ENCODE results near the gene ARAP3.
A peak's percentile ranks its signal among the peaks of the same experiment; 100 is the strongest.

ARAP3 gene

GRCh38 chr5:141669520-141669919 lies 12.5 kb downstream of the ARAP3 start:
- no peak for DNase-seq

DNA sequence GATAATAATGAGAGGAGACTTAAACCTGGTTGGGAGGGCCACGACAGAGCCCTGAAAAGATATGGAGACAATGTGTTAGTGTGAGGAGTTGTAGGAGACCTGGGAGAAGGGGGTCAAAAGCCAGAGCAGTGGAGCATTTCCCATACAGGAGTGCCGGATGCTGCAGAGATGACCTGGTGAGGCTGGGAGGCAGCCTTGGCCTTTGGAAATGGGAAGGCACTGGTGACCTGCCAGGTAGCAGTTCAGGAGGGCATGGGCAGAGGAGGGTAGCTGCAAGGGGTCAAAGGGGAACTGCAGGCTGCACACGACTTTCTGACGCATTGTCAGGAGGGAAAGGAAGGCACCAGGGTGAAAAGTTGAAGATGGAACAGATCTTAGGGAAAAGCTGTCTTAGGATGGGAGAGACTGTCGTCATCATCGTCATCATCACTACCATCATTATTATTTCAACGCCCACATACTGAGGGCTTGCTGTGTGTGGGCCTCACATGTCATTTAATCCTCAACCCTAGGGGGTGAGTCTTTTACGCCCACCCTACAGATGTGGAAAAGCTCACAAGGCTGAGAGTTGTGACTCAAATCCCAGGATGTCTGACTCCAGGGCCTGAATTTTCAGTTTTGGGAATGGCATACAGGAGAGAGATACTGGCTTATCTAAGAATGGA lies 13.3 kb downstream of the ARAP3 start:
- DNase-seq: no peak

GRCh38 chr5:141665995-141666940 lies 15.8 kb downstream of the ARAP3 start:
- DNase-seq: no peak

GRCh38 chr5:141664733-141665461 lies 17.1 kb downstream of the ARAP3 start:
- peak; percentile 75 for DNase-seq

DNA sequence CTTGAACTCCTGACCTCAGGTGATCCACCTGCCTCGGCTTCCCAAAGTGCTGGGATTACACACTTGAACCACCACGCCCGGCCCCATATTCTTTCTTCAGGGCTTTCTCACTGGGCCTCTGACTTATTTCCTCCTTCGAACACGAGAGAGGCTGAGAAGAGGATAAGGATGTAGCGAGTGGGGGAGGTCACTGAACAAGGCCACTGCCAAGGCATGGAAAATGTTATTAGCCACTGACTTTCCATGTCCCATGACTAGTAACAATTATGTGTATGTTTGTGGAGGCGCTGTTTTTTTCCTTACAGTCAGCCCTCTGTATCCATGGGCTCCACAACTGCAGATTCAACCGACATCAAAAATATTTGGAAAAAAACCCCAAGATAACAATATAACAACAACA lies 18.5 kb downstream of the ARAP3 start:
- no peak for DNase-seq

- no peak for DNase-seq
These were observed 20.0 kb downstream of the ARAP3 start for GRCh38 chr5:141662028-141662427.

DNA sequence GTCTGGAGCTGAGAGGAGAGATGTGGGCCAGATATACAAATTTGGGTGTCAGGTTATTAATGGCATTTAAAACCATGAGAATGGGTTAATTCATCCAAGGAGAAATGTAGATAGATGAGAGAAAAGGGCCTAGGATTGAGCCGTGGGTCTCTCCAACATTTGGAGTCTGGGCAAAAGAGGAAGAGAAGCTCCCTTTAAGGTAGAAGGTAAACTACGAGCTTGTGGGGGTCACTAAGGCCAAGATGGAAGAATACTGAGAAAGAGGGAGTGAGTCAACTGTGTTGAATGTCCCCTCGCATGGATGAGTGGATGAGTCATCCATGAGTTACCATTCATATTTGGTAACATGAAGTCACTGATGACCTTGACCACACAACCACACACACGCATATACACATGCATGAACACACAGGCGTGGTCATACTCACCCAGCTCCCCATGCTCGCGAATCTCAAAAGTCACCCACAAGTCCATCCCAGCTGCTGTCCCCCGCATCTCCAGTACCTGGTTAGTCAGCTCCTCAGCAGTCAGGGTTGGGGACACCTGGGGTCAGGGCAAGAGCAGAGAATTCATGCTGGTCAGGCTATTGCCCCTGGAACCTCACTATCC lies 24.0 kb downstream of the ARAP3 start:
- no peak for DNase-seq

DNA sequence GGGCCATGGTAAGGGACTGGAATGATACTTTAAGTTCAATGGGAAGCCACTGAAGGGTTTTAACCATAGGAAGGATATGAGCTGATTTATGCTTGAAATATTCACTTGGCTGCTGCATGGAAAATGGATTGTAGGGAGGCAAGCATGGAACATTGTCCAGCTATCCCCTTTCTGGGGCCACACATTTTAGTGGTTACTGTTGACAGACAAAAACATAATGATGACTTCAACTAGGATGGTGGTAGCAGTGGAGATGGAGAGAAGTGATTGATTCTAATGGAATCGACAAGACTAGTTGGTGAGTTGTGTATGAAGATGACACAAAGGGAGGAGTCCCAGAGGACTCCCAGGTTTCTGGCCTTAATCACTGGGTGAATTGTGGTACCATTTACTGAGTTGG lies 24.6 kb downstream of the ARAP3 start:
- DNase-seq: no peak

DNA sequence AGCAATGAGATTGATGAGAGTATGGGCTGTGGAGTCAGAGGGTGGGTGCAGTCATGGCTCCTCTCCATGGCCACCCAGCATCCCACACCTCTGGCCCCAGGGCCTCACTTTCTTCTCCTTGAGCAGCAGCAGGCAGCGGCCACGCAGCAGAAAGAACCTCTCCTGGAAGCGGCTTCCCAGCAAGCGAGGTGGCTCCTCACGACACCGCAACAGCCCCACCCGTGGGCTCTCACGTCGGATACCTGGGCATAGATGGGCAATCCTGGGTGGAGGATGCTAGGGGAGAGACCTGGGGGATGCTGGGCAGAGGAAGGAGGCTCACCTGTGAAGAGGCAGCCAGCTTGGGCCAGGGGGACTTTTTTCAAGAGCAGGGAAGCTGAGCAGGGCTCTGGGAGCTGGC lies 25.6 kb downstream of the ARAP3 start:
- DNase-seq: no peak

- DNase-seq: no peak
These were observed 27.0 kb downstream of the ARAP3 start for GRCh38 chr5:141655020-141655419.

GRCh38 chr5:141654298-141654697 lies 27.7 kb downstream of the ARAP3 start:
- no peak for DNase-seq

- no peak for DNase-seq
These were observed 30.3 kb downstream of the ARAP3 start for GRCh38 chr5:141651728-141652105.

- peak; percentile 91 for DNase-seq
These were observed 30.9 kb downstream of the ARAP3 start, which contains the start of gene FCHSD1 for GRCh38 chr5:141650851-141651727. Gene FCHSD1 (minus strand): TSS chr5:141651418. CDS start chr5:141651368, 50 bp downstream.

GRCh38 chr5:141649972-141650371 lies 32.1 kb downstream of the ARAP3 start:
- no peak for DNase-seq

- DNase-seq: no peak
These were observed 32.9 kb downstream of the ARAP3 start for GRCh38 chr5:141649056-141649688.

DNA sequence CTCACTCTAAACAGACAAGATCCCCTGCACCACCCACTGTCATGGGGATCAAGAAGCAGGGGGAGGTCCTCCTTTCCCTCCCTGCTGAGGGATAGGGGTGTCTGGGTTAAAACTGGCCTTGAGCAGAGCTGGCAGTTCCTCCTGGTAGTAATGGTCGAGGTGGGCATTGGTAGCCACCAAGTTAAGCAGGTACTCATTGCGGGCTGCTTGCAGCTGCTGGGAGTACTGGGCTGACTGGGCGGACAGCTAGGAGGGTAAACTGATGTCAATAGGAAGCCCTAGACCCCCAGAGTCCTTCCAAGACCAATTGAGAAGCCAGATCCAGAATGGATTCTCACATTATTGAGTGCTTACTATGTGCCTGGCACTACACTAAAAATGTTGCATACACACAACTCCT lies 34.2 kb downstream of the ARAP3 start:
- DNase-seq: no peak

- DNase-seq: no peak
These were observed 34.8 kb downstream of the ARAP3 start for GRCh38 chr5:141647242-141647641.

DNA sequence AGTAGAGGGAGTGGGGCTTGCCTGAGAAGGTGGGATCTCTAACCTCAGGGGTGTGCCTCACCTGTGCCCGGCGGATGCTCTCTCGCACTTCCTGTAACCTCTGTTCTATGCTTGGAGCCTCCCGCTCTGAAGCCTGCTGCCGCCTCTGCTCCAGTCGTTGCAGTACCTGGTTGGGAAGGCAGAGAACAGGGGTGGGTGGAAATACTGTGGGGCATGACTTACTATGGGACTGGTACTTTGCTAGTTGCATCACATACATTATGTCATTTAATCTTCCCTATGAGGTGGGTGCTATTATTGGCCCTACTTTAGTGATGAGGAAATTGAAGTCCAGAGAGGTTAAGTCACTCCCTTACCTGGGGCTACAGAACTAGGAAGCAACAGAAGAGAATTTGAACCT lies 36.0 kb downstream of the ARAP3 start:
- DNase-seq: no peak

DNA sequence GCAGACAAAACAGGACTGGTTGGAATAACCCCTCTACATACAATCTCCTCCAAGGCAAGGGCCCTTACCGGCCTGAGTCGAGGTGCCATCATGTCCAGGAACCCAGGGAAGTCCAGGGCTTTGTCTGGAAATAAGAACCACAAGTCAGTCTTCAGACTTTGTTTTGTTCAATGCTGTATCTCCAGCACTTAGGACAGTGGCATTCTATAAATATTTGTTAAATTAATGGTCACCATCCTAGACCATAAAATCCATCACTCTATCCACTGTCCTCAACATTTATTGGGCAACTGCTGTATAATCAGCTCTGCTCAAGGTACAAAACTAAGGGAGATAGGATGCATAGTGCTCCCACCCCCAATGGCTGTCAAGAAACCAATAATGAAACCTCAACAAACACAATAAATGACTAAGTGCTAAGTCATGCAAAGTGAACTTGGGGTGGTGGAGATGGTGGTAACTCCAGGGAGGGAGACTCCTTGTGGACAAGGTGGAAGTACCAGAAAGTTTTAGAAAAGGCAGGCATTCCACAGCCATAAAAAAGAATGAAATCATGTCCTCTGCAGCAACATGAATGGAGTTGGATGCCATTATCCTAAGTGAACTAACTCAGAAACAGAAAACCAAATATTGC lies 40.3 kb downstream of the ARAP3 start:
- no peak for DNase-seq

GRCh38 chr5:141640698-141641097 lies 41.3 kb downstream of the ARAP3 start:
- DNase-seq: no peak

DNA sequence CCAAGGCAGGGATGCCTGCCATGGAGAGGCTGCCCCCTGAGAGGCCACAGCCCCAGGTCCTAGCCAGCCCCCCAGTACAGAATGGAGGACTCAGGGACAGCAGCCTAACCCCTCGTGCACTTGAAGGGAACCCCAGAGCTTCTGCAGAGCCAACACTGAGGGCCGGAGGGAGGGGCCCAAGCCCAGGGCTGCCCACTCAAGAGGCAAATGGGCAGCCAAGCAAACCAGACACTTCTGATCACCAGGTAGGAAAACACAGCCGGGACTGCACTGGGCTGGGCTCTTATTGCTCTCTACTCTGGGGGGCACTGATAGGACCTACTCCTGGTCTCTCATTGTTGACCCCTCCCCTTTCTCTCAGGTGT lies 42.0 kb downstream of the ARAP3 start:
- no peak for DNase-seq

Data from left hindlimb (tissue), 1 donor.